GM19238 (cell line): ENCODE data around the gene CREB5.

Source experiments
- DNase-seq: peaks from one replicate; pipeline ENCODE4 v3.0.0; 2011; ENCODE audit warnings: low spot score; ENCODE audit not compliant: insufficient read length

Gene CREB5

DNA sequence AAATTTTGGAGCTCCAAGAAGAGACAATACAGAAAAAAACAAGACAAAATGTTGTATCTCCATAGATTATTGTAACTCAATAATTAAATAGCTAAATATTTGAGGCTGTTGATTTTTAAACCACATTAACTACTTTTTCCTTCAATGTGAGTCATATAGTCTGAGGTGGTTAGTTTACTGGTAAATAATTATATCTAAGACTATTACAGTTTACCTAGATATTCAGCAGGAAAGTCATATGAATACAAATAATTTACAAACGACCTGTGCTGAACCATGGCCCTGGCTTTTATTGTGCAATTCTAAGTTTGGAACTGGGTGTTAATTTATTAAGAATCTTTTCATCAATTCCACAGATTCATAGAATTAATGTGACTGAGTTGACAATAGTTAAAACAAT lies 22.2 kb downstream of the CREB5 start:
- DNase-seq = no peak

DNA sequence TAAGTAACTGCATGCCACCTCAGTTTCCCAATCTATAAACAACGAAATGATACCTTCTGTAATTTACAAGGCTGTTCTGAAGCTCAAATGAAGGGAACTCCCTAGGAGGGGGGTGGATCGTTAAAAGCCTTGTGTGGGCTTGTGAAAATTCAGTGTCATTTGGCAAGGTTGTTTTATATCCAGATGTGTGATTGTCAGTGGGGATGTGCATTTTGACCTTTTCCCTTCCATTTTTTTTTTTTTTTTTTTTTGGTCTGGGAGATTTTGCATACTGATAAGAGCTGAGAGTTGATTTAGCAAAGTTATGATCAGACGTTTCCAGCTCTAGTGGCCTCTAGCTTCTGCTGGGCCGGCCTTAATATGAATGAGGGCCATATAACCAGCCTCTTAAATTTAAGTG lies 22.8 kb downstream of the CREB5 start:
- DNase-seq = no peak

DNA sequence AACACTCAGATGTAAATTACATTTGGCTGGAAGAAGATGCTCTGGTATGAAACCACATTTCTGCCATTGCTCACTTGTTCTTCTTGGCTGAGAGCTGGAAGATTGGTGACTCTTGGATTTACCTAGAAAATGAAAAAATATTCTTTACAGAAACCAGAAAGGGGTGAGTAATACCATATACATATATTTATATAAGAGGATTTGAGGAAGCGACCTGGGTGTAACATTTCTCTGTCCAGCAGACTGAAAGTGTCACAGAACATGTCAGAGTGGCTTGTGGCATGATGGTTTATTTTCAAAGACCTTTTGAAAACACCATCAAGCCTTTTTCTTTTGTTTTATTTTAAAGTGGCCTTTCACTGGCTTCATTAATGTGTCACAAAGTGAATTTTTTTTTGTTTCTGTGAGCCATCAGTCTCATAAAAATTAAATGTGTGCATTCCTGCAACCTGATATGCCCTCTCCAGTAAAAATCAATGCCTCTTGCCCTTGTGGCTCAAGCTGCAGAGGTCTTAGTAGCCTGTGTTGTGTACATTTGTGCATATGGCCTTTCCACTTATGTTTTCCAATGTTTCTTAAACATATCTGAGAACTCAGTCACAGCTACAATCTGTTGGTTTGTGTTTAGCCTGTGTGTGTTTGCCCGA lies 23.5 kb downstream of the CREB5 start:
- DNase-seq = no peak

DNA sequence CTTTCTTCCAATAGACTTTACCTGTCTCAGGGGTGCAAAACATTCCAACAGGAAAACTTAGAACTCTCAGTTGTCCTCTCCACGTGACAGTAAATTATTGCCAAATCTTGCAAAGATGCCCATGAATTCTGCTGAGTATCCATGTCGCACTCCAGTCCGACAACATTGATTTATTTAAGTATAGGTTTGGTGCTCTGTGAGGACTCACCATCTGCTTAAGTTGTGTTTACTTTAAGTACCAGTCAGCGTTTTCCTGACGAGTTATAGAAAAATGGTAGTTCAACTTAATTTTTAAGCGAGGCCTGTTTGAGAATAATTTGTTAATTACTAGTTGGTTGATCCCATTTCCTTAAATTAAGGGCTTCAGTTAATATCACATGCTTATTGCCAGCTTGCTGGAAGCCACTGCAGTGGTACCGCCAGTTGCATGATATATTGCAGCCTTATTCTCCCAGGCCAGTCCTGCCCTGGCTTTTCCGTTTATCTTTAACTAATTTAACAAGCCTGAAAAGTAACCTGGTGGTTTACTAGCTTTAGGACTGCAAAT lies 27.8 kb downstream of the CREB5 start:
- no peak for DNase-seq

- no peak for DNase-seq
Measured at GRCh38 chr7:28442540-28443420, 30.5 kb downstream of the CREB5 start.

DNA sequence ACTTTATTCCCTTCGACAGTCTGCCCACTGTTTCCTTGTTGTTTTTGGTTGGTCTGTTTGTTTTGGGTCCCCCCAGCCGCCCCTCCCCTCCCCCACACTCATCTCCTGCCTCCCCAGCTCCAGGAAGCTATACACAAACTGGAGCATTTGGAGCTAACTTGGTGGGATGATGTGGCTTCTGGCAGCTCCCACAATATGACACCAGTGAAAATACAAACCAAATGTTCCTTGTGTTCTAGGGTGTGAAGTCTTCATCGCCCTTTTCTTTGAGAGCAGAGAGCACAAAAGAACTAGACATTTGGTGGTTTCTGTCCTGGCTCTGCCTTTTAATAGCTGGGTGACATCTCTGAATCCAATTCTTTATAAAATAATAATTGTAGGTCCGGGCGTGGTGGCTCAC lies 33.8 kb downstream of the CREB5 start:
- no peak for DNase-seq

DNA sequence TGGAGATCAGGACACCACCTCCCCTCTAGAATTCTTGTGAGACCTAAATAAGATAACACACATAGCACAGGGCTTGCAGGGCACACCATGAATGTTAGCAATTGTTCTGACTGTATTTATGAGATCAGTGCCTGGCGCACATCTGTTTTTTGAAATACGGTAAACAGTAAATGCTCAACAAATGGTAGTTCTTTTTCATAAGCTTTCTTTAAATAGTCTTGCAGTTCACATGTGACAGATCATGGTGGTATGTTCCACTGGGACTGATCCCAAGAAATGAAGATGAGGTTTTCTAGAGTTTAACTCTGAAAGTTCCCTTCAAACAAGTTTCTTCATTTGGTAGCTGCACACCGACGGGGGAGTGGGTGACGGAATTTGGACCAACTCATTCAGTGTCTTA lies 34.8 kb downstream of the CREB5 start:
- DNase-seq = no peak

DNA sequence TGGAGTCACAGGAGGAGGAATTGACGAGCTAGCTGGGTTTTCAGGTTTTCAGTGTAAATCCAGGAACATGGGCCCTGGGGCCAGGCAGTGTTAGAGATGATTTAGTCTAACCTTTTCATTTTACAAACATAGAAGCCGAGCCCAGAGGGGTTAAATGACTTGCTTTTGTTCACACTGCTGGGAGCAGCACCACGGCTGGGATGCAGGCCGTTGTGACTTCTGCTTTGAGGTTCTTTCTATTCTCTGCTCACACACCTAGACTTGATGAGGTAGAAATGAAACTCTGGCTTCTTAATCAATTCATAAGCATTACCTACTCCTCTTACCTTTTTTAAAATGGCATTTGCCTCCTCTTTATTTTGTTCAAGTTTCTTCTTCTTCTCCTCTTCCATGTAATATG lies 36.4 kb downstream of the CREB5 start:
- no peak for DNase-seq

DNA sequence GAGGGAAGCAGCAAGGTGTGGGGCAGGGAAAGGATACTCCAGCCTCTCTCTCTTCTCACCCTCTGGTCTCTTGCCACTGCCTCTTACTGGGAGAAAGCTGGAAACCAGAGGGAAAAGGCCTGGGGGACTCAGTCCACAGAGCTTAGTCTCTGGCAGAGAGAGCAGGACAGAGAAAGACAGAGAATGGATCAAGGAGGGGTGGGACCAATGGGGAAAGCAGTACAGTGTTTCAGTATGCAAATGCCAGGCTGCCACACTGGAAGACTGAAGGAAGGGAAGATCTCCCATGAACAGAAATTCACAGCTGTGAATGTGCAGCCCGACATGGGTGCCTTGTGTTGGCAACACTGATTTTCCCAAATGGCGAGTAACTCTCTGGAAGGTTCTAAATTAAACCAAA lies 40.4 kb downstream of the CREB5 start:
- no peak for DNase-seq

DNA sequence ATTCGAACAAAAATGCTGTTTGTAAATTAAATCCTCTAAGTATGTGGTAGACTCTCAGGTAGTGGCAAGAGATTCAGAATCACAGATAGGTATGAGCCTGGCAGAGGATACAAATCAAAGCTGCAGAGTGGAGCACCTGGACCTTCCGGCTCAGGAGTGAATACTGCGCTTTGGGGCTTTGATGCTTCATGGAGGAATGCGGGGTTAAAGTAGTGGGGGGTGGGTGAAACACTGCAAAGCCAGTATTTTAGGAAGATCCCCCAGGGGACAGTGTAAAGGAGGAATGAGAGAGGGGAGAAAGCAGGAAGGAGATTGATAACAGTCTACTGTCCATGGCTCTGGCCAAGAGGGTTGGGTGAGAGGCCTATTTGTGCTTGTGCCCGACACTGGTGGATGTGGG lies 43.2 kb downstream of the CREB5 start:
- DNase-seq = no peak

- DNase-seq = no peak
Measured at GRCh38 chr7:28456044-28456443, 43.7 kb downstream of the CREB5 start.

- DNase-seq = no peak
Measured at GRCh38 chr7:28458732-28459131, 46.4 kb downstream of the CREB5 start.

DNA sequence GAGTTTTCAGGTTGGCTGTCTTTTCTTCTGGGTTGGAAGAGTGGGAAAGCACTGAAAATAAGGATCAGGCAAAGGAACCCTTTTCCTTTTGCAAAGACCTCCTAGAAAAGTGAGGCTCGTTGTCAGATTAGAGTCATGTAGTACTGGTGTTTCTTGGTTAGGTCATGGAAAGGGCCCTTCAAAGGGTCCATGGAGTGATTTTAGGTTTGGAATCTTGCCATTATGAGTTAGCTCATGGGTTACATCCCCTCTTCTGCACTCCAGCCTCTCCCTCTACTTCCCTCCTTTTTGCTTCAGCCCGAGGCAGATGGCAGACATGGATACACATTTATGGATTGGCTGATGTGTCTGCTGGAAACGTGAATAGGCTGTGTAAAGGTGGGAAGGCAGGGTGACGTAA lies 47.0 kb downstream of the CREB5 start:
- DNase-seq = no peak

GRCh38 chr7:28465697-28466096 lies 53.4 kb downstream of the CREB5 start:
- DNase-seq = no peak

- no peak for DNase-seq
Measured at GRCh38 chr7:28466341-28466740, 54.0 kb downstream of the CREB5 start.

- no peak for DNase-seq
Measured at GRCh38 chr7:28466885-28467284, 54.6 kb downstream of the CREB5 start.

DNA sequence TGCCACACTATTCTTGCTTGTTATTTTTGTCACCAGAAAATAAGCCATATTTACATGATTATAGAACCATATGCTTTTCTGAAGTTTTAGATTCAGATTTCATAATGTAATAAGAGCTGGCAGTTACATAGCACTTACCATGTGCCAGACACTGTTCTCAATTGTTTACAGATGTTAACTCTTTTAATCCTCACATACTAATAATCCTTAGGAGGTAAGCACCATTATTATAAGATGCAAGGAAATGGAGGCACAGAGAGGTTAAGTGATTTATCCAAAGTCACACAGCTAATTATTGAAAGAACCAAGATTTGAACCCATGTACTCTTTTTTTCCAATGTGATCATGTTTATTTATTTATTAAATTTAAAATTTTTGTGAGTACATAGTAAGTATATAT lies 57.2 kb downstream of the CREB5 start:
- no peak for DNase-seq

DNA sequence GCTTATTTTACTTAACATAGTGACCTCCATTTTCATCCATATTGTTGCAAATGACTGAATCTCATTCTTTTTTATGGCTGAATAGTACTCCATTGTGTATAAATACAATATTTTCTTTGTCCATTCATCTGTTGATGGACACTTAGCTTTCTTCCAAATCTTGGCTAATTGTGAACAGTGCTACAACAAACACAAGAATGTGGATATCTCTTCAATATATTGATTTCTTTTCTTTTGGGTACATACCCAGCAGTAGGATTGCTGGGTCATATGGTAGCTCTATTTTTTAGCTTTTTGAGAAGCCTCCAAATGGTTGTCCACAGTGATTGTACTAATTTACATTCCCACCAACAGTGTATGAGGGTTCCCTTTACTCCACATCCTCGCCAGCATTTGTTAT lies 58.0 kb downstream of the CREB5 start:
- DNase-seq = no peak

DNA sequence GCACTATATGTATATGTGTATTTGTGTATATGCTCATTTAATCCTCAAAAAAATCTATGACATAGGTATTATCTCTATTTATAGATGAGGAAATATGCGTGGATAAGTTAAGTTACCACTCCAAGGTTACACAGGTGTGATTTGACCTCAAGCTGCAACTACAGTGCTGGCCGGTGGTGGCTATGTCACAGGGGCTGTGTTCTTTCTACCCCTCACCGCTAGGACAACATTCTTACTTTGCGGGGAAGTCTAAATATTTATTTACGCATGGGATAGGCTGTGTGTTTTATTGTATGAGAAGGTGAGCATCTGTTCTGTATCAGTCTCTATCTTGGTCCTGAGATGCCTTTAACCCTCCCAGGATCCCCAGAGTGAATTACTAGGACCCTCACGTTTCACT lies 60.0 kb downstream of the CREB5 start:
- no peak for DNase-seq

- DNase-seq = no peak
Measured at GRCh38 chr7:28473571-28474281, 61.4 kb downstream of the CREB5 start.

- no peak for DNase-seq
Measured at GRCh38 chr7:28474282-28474638, 61.9 kb downstream of the CREB5 start.

DNA sequence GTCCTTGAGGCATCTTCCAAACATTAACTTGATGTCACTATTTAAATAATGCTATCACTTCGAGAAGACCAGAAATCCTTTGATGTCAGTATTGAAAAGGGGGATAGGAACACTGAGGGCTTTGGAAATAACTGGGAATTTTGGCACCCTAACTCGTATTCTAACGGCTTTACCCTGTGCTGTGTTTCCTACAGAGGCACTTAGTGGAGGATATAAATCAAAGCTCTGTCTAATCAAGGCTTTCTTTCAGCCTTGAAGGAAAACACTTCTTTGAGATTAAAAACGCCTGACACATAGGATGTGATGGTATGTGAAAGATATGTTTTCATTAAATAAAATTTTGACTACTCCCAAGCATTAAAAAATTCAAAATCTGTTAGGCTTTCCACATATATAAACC lies 62.3 kb downstream of the CREB5 start:
- DNase-seq = no peak
